T-helper 17 cell (primary cell): ENCODE measurements around the gene DNAJC15. TPM values are rescaled to one million over a fixed set of nuclear protein-coding genes. Genes with fewer than 3 reads are reported as not detected.

ENCODE experiments used
- ATAC-seq: fragments of 150-1000 bp; cut with Tn5 transposase; 2 replicates; pipeline ENCODE4 v1.10.0; 2021; ENCODE audit warnings: mild to moderate bottlenecking, moderate library complexity
- DNase-seq, 3 donors: peaks; one replicate each; pipeline versions ENCODE4 v3.0.0 to v3.0.0-alpha.2; 2020 to 2021
- H3K9me3 ChIP-seq: one replicate; pipeline ENCODE4 v1.7.0; 2013; ENCODE audit warnings: low read length, mild to moderate bottlenecking; ENCODE audit not compliant: control insufficient read depth, poor library complexity, severe bottlenecking
- H3K27ac Mint-ChIP-seq: one replicate; pipeline ENCODE4 v1.8.0; 2022; ENCODE audit warnings: mild to moderate bottlenecking, moderate library complexity, mixed read lengths
- H3K27me3 Mint-ChIP-seq: one replicate; pipeline ENCODE4 v1.8.0; 2022; ENCODE audit warnings: mixed read lengths
- H3K36me3 Mint-ChIP-seq: one replicate; pipeline ENCODE4 v1.8.0; 2022; ENCODE audit warnings: low read depth, mixed read lengths
- H3K4me1 Mint-ChIP-seq: one replicate; pipeline ENCODE4 v1.8.0; 2022; ENCODE audit warnings: mild to moderate bottlenecking, mixed read lengths
- H3K4me3 Mint-ChIP-seq: one replicate; pipeline ENCODE4 v1.8.0; 2022; ENCODE audit warnings: mild to moderate bottlenecking, moderate library complexity, mixed read lengths
- total RNA-seq, 4 donors: library from RNA in 2 of 4; stranded (reverse) in 2 of 4; gene quantifications; one replicate each; pipeline ENCODE4 v1.2.3 and lab custom pipeline; 2022 to 2026

DNAJC15 gene
- total RNA-seq, 2 donors from 2014 or later: 6.4 to 8.1 TPM

DNA sequence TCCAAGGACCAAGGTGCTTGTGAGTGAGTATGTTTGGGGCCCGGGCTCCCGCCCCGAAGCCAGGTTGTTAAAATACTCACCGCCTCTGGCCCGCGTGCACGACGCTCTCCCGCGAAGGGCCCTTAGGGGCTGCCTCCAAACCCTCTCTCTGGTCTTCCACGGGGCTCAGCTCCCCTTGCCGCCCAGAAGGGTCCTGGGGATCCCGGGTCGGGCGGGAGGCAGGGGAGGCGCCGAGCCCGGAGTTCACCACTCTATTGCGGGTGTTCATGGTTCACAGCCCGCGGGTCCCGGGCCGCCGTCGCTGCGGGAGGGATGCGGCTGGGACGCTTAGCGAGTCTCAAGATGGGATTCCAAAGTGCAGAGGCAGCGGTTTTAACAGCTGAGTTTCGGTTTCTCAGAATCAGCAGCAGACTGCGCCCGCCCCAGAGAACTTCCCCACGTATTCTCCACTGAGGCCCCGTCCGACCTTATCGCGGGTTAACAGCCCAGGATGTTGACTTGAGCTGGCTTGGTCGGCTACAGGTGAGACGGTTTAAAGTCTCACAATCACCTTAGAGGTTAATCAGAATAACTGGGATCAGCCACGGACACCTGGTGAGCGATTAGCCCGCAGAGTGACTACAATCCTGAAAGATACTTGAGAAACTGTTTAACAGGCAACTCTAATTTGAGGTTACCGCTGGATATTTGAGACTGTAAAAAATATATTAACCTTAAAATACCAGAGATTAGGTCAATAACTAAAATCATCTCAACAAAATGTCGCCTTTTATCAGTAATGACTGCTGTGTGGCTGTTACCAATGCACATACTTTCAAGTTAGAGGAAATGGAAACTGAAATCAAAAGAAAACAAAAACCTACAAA lies 31.3 kb upstream of the DNAJC15 start, which contains the start of gene EPSTI1:
TSS of gene EPSTI1 (minus strand) at position 344 of the 866 bp plus-strand sequence. CDS start at position 268, 76 bp downstream.
- H3K9me3 ChIP-seq: no peaks in the 10 kb centered on the region
- peak within 1 kb of the TSS; percentile 96 for H3K4me3 Mint-ChIP-seq
- peaks cover 37% of the 10 kb centered on the region for H3K4me1 Mint-ChIP-seq
- H3K27ac Mint-ChIP-seq: peak within 1 kb of the TSS; percentile 99
- H3K36me3 Mint-ChIP-seq: peaks cover 4% of the 10 kb centered on the region
- DNase-seq (peak; percentile 52 to 66 (median 55)), ATAC-seq (peak; percentile 84)
- H3K27me3 Mint-ChIP-seq: no peaks in the 10 kb centered on the region

DNA sequence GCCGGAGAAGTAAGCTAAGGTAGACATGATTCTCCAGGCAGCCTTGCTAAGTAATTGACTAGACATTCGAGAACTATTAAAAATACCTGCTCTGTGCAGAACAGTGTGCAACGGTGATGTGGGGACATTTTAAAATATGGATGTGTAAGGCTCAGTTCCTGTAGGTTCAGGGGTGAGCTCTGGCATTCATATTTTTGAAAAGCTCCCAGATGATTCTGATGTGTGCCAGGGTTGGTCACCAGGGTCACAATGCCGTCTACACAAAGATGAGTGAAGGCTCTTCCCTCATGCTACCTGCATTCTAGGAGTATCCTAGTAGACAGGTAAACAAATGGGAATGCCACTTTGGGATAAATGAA lies 30.6 kb upstream of the DNAJC15 start:
- Mint-ChIP-seq H3K36me3 (peaks cover 4% of the 10 kb centered on the region), H3K4me3 (peak overlapping the region; percentile 96), H3K4me1 (peaks cover 32% of the 10 kb centered on the region), H3K27ac (peak overlapping the region; percentile 99), H3K27me3 (no peaks in the 10 kb centered on the region)
- H3K9me3 ChIP-seq: no peaks in the 10 kb centered on the region
- DNase-seq (no peak), ATAC-seq (no peak)

GRCh38 chr13:42994878-42995277 lies 28.5 kb upstream of the DNAJC15 start:
- Mint-ChIP-seq H3K27me3 (no peaks in the 10 kb centered on the region), H3K4me3 (no peak overlapping the region), H3K36me3 (peaks cover 5% of the 10 kb centered on the region), H3K4me1 (peaks cover 27% of the 10 kb centered on the region), H3K27ac (no peak overlapping the region)
- no peaks in the 10 kb centered on the region for H3K9me3 ChIP-seq
- ATAC-seq: no peak
- no peak for DNase-seq

DNA sequence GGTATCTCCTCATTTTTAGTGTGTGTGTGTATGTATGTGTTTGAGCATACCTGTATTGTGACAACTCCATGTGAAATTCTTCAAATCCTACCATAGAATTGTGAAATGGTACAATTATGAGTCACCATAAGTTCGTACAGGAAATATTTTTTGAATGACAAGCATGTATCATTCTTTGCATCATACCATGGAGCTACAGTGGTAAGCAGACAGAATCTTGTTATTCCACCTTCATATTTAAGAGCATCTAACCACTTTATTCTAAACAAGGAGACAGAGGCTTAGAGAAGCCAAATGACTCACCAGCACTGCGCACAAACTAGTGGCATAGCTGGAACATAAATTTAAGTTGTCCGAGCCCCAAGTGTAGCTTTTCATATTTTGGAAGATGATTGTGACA lies 26.8 kb upstream of the DNAJC15 start:
- ATAC-seq (no peak), DNase-seq (no peak)
- no peak overlapping the region for H3K4me3 Mint-ChIP-seq
- peaks cover 14% of the 10 kb centered on the region for H3K4me1 Mint-ChIP-seq
- peaks cover 3% of the 10 kb centered on the region for H3K36me3 Mint-ChIP-seq
- no peaks in the 10 kb centered on the region for H3K27me3 Mint-ChIP-seq
- no peaks in the 10 kb centered on the region for H3K9me3 ChIP-seq
- peak overlapping the region; percentile 49 for H3K27ac Mint-ChIP-seq

DNA sequence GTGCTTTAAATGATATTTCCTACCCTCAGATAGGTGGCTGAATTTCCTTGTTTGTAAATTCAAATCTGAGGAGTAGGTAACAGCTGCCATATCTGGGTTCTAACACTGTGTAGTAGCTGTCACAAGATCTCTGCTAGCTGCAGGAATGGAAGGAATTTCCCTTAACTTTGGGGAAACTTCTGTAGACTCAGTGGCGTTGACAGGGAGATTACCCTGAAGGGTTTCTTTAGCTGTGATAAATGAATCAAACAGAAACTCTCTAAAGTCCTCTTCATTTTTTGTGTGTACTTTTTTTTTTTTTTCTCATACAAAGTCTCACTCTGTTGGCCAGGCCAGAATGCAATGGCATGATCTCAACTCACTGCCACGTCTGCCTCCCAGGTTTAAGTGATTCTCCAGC lies 26.0 kb upstream of the DNAJC15 start:
- H3K27ac Mint-ChIP-seq: no peak overlapping the region
- no peak for DNase-seq
- H3K4me1 Mint-ChIP-seq: peaks cover 8% of the 10 kb centered on the region
- no peaks in the 10 kb centered on the region for H3K27me3 Mint-ChIP-seq
- H3K9me3 ChIP-seq: no peaks in the 10 kb centered on the region
- ATAC-seq: no peak
- peaks cover 8% of the 10 kb centered on the region for H3K36me3 Mint-ChIP-seq
- no peak overlapping the region for H3K4me3 Mint-ChIP-seq

DNA sequence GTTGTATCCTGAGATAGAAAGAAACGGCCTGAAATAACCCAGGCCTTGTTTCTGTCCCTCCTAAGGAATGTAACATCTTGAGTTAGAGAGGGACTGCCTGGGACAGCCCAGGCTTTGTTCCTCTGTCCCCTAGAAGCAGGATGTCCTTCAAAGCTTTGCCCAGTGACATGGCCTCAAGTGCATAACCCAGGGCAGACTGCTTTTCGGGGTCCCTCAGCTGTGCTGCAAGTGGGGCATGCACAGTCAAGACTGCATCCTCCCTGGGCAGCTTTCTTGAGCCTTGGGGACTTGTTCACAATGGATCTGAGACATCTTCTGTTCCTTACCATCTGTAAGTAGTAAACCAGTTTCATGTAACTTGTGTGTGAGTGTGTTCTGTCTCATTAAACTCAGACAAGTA lies 23.9 kb upstream of the DNAJC15 start:
- ATAC-seq: no peak

DNA sequence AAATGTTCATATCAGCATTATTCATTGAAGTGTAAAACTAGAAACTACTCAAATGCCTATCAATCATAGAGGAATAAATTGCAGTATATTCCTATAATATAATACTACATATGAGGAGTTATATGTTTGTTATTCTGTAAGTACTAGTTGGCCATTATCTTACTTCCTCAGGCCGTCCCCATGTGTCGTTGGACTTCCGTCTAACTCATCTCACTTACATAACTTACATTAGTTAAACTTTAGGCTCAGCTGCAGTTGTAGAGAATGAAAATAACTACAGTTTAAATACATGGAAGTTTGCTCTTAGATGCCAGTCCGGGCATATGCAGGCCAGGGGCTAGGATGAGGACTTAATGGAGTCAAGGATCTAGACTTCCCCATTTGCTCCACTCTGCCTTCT lies 22.7 kb upstream of the DNAJC15 start:
- no peaks in the 10 kb centered on the region for H3K27me3 Mint-ChIP-seq
- DNase-seq: no peak
- H3K4me3 Mint-ChIP-seq: no peak overlapping the region
- peaks cover 8% of the 10 kb centered on the region for H3K36me3 Mint-ChIP-seq
- no peak overlapping the region for H3K27ac Mint-ChIP-seq
- H3K4me1 Mint-ChIP-seq: no peaks in the 10 kb centered on the region
- H3K9me3 ChIP-seq: no peaks in the 10 kb centered on the region
- ATAC-seq: no peak

More for the DNA sequence above, 23.9 kb upstream of the DNAJC15 start:
- no peaks in the 10 kb centered on the region for H3K9me3 ChIP-seq
- no peaks in the 10 kb centered on the region for H3K27me3 Mint-ChIP-seq
- H3K36me3 Mint-ChIP-seq: peaks cover 8% of the 10 kb centered on the region
- no peak for DNase-seq
- H3K4me3 Mint-ChIP-seq: no peak overlapping the region
- no peaks in the 10 kb centered on the region for H3K4me1 Mint-ChIP-seq
- H3K27ac Mint-ChIP-seq: no peak overlapping the region

DNA sequence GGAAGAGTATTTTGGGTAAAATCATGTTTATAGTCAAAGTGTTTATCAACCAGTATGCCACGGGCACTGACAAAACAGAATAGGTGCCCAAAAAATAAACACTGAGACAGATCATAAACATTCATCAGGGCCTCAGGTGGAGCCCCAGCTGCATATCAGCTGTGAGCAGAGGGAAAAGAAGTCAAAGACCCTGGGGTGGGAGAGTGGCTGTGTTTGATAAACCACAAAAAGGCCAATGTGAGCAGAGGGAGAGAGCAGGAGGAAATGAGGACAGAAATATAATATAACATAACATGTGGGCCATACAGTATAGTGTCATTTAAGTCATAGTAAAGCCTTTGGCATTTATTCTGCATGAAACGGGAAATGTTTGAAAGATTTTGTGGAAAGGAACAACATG lies 21.4 kb upstream of the DNAJC15 start:
- Mint-ChIP-seq H3K27ac (no peak overlapping the region), H3K27me3 (peaks cover 6% of the 10 kb centered on the region), H3K4me1 (no peaks in the 10 kb centered on the region), H3K36me3 (peaks cover 8% of the 10 kb centered on the region), H3K4me3 (no peak overlapping the region)
- H3K9me3 ChIP-seq: no peaks in the 10 kb centered on the region
- DNase-seq (no peak), ATAC-seq (no peak)

DNA sequence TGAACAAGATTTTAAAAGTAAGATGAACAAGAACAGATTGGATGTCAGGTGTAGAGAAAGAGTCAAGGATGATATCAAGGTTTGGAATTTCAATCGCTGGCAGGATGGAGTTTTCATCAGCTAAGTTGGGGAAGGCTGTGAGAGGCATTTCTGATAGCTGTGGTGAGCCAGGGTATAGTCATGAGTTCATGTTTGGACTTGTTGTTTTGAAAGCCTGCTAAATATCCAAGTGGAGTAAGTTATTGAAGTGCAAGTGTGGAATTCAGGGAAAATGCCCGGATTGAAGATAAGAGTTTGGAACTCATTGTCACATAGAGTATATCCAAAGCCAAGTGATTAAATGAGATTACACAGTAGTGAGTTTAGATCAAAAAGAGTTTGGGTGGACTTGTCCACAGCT lies 20.4 kb upstream of the DNAJC15 start:
- no peaks in the 10 kb centered on the region for H3K9me3 ChIP-seq

GRCh38 chr13:43003729-43004128 lies 19.7 kb upstream of the DNAJC15 start:
- peaks cover 10% of the 10 kb centered on the region for H3K27me3 Mint-ChIP-seq
- ATAC-seq (no peak), DNase-seq (no peak)
- no peak overlapping the region for H3K27ac Mint-ChIP-seq
- no peaks in the 10 kb centered on the region for H3K4me1 Mint-ChIP-seq
- peaks cover 8% of the 10 kb centered on the region for H3K36me3 Mint-ChIP-seq
- H3K4me3 Mint-ChIP-seq: no peak overlapping the region
- H3K9me3 ChIP-seq: no peaks in the 10 kb centered on the region

More for the DNA sequence above, 20.4 kb upstream of the DNAJC15 start:
- H3K36me3 Mint-ChIP-seq: peaks cover 8% of the 10 kb centered on the region
- H3K4me3 Mint-ChIP-seq: no peak overlapping the region
- DNase-seq: no peak
- H3K4me1 Mint-ChIP-seq: no peaks in the 10 kb centered on the region
- ATAC-seq: no peak
- H3K27ac Mint-ChIP-seq: no peak overlapping the region
- H3K27me3 Mint-ChIP-seq: peaks cover 10% of the 10 kb centered on the region

- Mint-ChIP-seq H3K27ac (no peak overlapping the region), H3K36me3 (peaks cover 13% of the 10 kb centered on the region), H3K27me3 (peaks cover 14% of the 10 kb centered on the region), H3K4me1 (no peaks in the 10 kb centered on the region), H3K4me3 (no peak overlapping the region)
- DNase-seq (no peak), ATAC-seq (no peak)
- no peaks in the 10 kb centered on the region for H3K9me3 ChIP-seq
Measured at GRCh38 chr13:43005460-43006236, 17.7 kb upstream of the DNAJC15 start.

- no peaks in the 10 kb centered on the region for H3K9me3 ChIP-seq
- ATAC-seq (no peak), DNase-seq (no peak)
- H3K36me3 Mint-ChIP-seq: peaks cover 7% of the 10 kb centered on the region
- no peak overlapping the region for H3K4me3 Mint-ChIP-seq
- H3K4me1 Mint-ChIP-seq: no peaks in the 10 kb centered on the region
- peaks cover 14% of the 10 kb centered on the region for H3K27me3 Mint-ChIP-seq
- H3K27ac Mint-ChIP-seq: no peak overlapping the region
Measured at GRCh38 chr13:43006893-43007631, 16.3 kb upstream of the DNAJC15 start.

GRCh38 chr13:43008596-43008995 lies 14.8 kb upstream of the DNAJC15 start:
- Mint-ChIP-seq H3K4me1 (no peaks in the 10 kb centered on the region), H3K36me3 (peaks cover 7% of the 10 kb centered on the region), H3K27ac (no peak overlapping the region), H3K27me3 (peaks cover 14% of the 10 kb centered on the region), H3K4me3 (no peak overlapping the region)
- H3K9me3 ChIP-seq: no peaks in the 10 kb centered on the region
- ATAC-seq (no peak), DNase-seq (no peak)
